Body of pancreas (tissue), 4 donors: ENCODE data around the gene LEF1.

Experiments used
- CTCF ChIP-seq, 7 experiments: fragments of 450-650 bp in 4 of 7; fragments of 200-600 bp in 3 of 7; sonication (generic) in 3 of 7; IDR thresholded peaks; one replicate each; pipeline ENCODE4 v1.5.1; 2016 to 2019; ENCODE audit warnings: antibody characterized with exemption in 7 of 7
- POLR2A ChIP-seq, 3 donors: fragments of 450-650 bp; IDR thresholded peaks; one replicate each; pipeline ENCODE4 v1.6.1; 2016; ENCODE audit warnings: antibody characterized with exemption in 3 of 3, mild to moderate bottlenecking in 2 of 3

GRCh38 chr4:108139089-108139488 lies 29.6 kb downstream of the LEF1 start:
- TF ChIP-seq POLR2A (IDR thresholded peaks at IDR 0.05) (no peak), CTCF (IDR thresholded peaks at IDR 0.05) (no peak)
